ENCODE results near the gene CLDN24.

CLDN24 gene

DNA sequence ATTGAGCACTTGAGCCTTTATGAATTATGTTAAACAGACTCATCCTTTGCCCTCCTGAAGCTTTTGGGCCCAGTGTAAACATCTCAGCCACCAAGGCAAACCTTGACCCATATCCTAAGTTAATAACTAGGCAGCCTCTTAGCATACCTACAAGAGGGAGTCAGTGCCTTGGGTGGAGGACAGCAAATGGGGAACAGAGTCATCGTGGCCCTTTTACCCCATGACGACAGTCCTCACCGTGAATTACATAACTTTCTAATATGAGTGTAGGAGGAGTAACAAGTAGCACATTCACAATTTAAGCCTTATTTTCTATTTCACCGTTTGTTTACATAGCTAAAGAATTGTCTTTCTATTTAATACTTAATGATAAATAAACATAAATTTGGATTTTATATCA is 18.9 kb downstream of the CLDN24 start:
- H2AFZ ChIP-seq (ENCODE audit: low read length): no peak overlapping the region
- H3K4me3 ChIP-seq (ENCODE audit: low read depth, low read length, poor library complexity, severe bottlenecking): no peak overlapping the region
- H3K9me2 ChIP-seq (ENCODE audit: low read depth, low read length): no peaks in the 10 kb centered on the region
- H3F3A ChIP-seq (ENCODE audit: insufficient read depth, low read length): no peaks in the 10 kb centered on the region
- H4K20me1 ChIP-seq (ENCODE audit: insufficient read depth, low read length): no peaks in the 10 kb centered on the region
- H3K4me2 ChIP-seq (ENCODE audit: low read length): no peak overlapping the region
- no peaks in the 10 kb centered on the region for H3K79me2 ChIP-seq (ENCODE audit: insufficient read depth, low read length)
- H3K4me1 ChIP-seq (ENCODE audit: insufficient read depth, low read length, severe bottlenecking): no peaks in the 10 kb centered on the region
- H3K9ac ChIP-seq (ENCODE audit: low read length): no peak overlapping the region
- no peaks in the 10 kb centered on the region for H3K9me3 ChIP-seq (ENCODE audit: low read length)
- no peak for TF ChIP-seq EZH2 (IDR thresholded peaks at IDR 0.05; ENCODE audit: borderline replicate concordance, low read length)
- TF ChIP-seq, protein P1, sequence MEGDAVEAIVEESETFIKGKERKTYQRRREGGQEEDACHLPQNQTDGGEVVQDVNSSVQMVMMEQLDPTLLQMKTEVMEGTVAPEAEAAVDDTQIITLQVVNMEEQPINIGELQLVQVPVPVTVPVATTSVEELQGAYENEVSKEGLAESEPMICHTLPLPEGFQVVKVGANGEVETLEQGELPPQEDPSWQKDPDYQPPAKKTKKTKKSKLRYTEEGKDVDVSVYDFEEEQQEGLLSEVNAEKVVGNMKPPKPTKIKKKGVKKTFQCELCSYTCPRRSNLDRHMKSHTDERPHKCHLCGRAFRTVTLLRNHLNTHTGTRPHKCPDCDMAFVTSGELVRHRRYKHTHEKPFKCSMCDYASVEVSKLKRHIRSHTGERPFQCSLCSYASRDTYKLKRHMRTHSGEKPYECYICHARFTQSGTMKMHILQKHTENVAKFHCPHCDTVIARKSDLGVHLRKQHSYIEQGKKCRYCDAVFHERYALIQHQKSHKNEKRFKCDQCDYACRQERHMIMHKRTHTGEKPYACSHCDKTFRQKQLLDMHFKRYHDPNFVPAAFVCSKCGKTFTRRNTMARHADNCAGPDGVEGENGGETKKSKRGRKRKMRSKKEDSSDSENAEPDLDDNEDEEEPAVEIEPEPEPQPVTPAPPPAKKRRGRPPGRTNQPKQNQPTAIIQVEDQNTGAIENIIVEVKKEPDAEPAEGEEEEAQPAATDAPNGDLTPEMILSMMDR (IDR thresholded peaks at IDR 0.05; ENCODE audit: low read length): no peak
- no peaks in the 10 kb centered on the region for H3K27me3 ChIP-seq (ENCODE audit: insufficient read depth, low read length)
- H3K36me3 ChIP-seq (ENCODE audit: insufficient read depth, low read length): no peaks in the 10 kb centered on the region
- H3K27ac ChIP-seq (ENCODE audit: low read depth, low read length, poor library complexity, severe bottlenecking): no peak overlapping the region

DNA sequence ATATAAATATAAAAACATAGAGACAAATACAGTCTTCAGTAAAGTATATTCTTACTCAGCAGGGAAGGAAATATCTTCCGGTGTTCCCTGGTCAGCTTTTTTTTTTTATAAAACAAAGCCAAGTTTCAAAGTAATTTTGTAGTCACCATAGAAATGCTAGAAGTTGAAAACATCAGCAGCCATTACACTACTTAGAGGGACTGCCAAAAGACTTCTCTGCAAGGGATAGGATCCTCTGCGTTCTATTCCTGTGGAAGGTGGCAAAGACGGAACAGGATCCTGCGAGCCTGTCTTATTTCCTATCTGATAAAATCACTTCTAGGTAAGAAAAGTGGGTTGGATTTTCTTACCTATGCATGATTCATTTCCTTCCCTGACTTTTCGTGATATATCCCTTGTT is 21.6 kb downstream of the CLDN24 start:
- Histone ChIP-seq H4K20me1 (ENCODE audit: insufficient read depth, low read length) (no peaks in the 10 kb centered on the region), H2AFZ (ENCODE audit: low read length) (no peak overlapping the region), H3K27ac (ENCODE audit: low read depth, low read length, poor library complexity, severe bottlenecking) (no peak overlapping the region), H3K9me2 (ENCODE audit: low read depth, low read length) (no peaks in the 10 kb centered on the region), H3K4me3 (ENCODE audit: low read depth, low read length, poor library complexity, severe bottlenecking) (no peak overlapping the region), H3K4me1 (ENCODE audit: insufficient read depth, low read length, severe bottlenecking) (no peaks in the 10 kb centered on the region), H3K79me2 (ENCODE audit: insufficient read depth, low read length) (no peaks in the 10 kb centered on the region), H3K27me3 (ENCODE audit: insufficient read depth, low read length) (no peaks in the 10 kb centered on the region), H3K36me3 (ENCODE audit: insufficient read depth, low read length) (no peaks in the 10 kb centered on the region), H3K9ac (ENCODE audit: low read length) (no peak overlapping the region), H3K9me3 (ENCODE audit: low read length) (no peaks in the 10 kb centered on the region), H3F3A (ENCODE audit: insufficient read depth, low read length) (no peaks in the 10 kb centered on the region), H3K4me2 (ENCODE audit: low read length) (no peak overlapping the region)
- no peak for TF ChIP-seq EZH2 (IDR thresholded peaks at IDR 0.05; ENCODE audit: borderline replicate concordance, low read length)
- TF ChIP-seq, protein P1 (IDR thresholded peaks at IDR 0.05; ENCODE audit: low read length): no peak

DNA sequence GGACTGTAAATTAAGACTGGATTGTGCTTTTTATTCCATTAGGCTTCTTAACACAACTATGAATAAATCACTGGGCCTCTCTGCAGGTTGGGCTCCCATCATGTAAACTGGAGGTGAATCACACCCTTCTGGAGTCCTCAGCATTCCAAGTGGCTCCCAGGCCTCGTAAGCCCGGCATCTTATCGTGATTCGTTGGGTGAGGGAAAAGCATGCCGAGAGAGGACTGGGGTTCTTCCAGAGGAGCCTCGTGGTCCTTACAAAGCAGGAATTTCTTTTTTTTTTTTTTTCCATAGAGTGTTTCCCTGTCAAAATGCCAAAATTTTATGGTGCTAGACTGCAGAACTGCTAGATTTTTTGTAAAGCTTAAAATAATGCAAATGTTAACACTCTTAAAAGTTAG is 22.2 kb downstream of the CLDN24 start:
- Histone ChIP-seq H3K9me3 (ENCODE audit: low read length) (no peaks in the 10 kb centered on the region), H3K27me3 (ENCODE audit: insufficient read depth, low read length) (no peaks in the 10 kb centered on the region), H3F3A (ENCODE audit: insufficient read depth, low read length) (no peaks in the 10 kb centered on the region), H3K27ac (ENCODE audit: low read depth, low read length, poor library complexity, severe bottlenecking) (no peak overlapping the region), H3K79me2 (ENCODE audit: insufficient read depth, low read length) (no peaks in the 10 kb centered on the region), H3K4me2 (ENCODE audit: low read length) (no peak overlapping the region), H2AFZ (ENCODE audit: low read length) (no peak overlapping the region), H3K4me1 (ENCODE audit: insufficient read depth, low read length, severe bottlenecking) (no peaks in the 10 kb centered on the region), H3K4me3 (ENCODE audit: low read depth, low read length, poor library complexity, severe bottlenecking) (no peak overlapping the region), H3K36me3 (ENCODE audit: insufficient read depth, low read length) (no peaks in the 10 kb centered on the region), H4K20me1 (ENCODE audit: insufficient read depth, low read length) (no peaks in the 10 kb centered on the region), H3K9me2 (ENCODE audit: low read depth, low read length) (no peaks in the 10 kb centered on the region), H3K9ac (ENCODE audit: low read length) (no peak overlapping the region)
- TF ChIP-seq EZH2 (IDR thresholded peaks at IDR 0.05; ENCODE audit: borderline replicate concordance, low read length): no peak
- TF ChIP-seq, protein P1 (IDR thresholded peaks at IDR 0.05; ENCODE audit: low read length): no peak

All from OCI-LY1 (cell line).